Panc1 (cell line): ENCODE data around the gene FAM13A.

ENCODE experiments used
- POLR2AphosphoS5 ChIP-seq: IDR thresholded peaks from 2 replicates; pipeline ENCODE4 v1.6.1; 2012; ENCODE audit warnings: mild to moderate bottlenecking, low read depth, low read length, moderate library complexity
- TCF7L2 ChIP-seq: IDR thresholded peaks from 2 replicates; pipeline ENCODE4 v1.6.1; 2011; ENCODE audit warnings: mild to moderate bottlenecking, low read depth, low read length, inconsistent platforms
- TF ChIP-seq, protein P1 (sequence below): fragments of 450-650 bp; IDR thresholded peaks from 2 replicates; pipeline ENCODE4 v1.5.1; 2017; ENCODE audit warnings: mild to moderate bottlenecking

DNA sequence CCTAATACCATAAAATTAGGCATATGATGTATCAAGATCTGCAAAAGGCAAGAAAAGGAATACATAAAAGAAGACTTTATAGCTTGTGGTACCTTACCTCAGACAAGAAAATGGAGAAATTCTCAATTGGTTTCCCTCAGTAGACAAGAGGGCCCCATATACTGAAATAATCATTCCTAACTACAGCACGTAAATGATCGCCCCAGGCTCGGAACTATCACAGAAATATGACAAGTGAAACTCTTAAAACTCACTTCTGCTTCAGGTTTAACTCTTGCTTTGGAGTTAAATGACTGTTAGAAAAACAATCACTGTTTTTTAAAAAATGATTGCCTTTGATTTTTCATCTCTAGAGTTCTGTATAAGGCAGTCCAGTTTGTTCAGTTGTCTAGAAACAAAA lies 320.7 kb downstream of the FAM13A start:
- TF ChIP-seq POLR2AphosphoS5: no peak
- TF ChIP-seq, protein P1, sequence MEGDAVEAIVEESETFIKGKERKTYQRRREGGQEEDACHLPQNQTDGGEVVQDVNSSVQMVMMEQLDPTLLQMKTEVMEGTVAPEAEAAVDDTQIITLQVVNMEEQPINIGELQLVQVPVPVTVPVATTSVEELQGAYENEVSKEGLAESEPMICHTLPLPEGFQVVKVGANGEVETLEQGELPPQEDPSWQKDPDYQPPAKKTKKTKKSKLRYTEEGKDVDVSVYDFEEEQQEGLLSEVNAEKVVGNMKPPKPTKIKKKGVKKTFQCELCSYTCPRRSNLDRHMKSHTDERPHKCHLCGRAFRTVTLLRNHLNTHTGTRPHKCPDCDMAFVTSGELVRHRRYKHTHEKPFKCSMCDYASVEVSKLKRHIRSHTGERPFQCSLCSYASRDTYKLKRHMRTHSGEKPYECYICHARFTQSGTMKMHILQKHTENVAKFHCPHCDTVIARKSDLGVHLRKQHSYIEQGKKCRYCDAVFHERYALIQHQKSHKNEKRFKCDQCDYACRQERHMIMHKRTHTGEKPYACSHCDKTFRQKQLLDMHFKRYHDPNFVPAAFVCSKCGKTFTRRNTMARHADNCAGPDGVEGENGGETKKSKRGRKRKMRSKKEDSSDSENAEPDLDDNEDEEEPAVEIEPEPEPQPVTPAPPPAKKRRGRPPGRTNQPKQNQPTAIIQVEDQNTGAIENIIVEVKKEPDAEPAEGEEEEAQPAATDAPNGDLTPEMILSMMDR: no peak
- no peak for TF ChIP-seq TCF7L2
